HuH-7.5 (cell line): ENCODE measurements around the gene ANXA11.
"Not testable (repeated sequence)": the region's sequence is repeated elsewhere in the genome, so short reads cannot be mapped to it uniquely, and the experiment has no call there.

Experiments
- DNase-seq: peaks from one replicate; pipeline ENCODE4 v3.0.0; 2011; ENCODE audit warnings: low spot score

ANXA11 gene

DNA sequence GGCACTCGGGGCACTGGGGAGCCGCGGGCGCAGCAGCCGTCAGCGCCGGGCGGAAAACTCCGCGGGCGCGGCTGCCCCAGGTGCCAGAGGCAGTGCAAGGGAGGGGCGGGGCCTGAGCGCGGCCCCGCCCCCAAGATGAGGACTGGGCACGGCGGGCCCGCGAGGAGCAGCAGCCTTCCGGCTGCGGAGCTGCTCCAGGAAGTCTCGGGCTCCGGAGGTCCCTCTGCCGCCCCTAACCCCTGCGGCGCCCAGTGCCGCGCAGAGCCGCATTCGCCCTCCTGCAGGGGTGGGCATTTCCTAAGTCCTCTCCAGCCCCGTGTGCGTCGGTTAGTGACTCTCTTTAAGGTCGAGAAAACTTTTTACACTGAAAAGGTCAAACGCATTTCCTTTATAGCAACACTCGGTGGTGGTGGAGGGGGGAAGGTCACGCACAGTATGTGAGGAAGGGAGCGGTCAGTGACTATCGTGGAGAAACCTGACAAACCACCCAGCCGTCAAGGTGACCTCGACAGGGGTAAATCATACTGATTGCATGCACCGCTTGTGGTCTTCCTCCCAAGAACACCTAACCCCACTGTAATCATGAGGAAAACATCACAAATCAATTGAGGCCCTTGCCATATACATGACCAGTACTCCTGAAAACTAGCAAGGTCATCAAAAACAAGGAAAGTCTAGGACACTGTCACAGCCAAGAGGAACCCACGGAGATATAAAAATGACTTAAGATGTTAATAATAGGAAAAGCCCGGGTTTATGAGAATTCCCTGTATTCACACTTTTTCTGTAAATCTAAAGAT is at the start of gene ANXA11:
TSS of gene ANXA11 (minus strand) at position 61 of the 800 bp plus-strand sequence. CDS start 32,676 bp downstream, outside the sequence.
- DNase-seq = peak; percentile 67

- DNase-seq = not testable (repeated sequence)
These were observed 49.4 kb upstream of the ANXA11 start for GRCh38 chr10:80254726-80255125.

DNA sequence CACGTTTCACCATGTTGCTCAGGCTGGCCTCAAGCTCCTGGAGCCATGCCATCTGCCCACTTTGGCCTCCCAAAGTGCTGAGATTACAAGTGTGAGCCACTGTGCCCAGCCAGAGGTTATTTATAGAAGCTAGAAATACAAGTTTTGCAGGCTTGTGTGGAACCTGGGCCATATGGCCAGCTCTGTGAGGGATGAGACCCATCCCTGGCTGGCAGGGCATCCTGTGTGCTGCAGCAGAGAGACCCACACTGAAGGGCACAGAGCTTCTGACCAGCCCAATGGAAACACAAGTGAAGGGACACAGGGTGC is 48.6 kb upstream of the ANXA11 start:
- DNase-seq = not testable (repeated sequence)

GRCh38 chr10:80253266-80253962 is 48.1 kb upstream of the ANXA11 start:
- no peak for DNase-seq

DNA sequence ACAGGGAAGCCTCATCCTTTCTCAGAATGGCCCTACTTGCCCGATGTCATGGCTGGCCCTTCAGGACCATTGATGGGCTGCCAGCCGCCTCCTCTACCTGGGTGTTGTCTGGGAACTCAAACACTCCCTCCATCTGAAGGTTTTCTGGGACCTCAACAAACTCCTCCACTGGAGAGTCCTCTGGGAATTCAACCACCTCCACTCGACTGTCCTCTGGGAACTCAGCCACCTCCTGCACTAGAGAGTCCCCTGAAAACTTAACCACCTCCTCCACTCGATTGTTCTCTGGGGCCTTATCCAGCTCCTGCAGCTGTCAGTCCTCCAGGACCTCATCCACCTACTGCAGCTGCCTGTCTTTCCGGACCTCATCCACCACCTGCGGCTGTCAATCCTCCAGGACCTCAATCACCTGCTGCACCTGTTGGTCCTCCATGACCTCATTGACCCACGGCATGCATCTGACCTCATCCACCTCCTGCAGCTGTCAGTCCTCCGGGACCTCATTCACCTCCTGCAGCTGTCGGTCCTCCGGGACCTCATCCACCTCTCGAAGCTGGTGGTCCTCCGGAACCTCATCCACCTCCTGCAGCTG is 47.1 kb upstream of the ANXA11 start:
- no peak for DNase-seq

- not testable (repeated sequence) for DNase-seq
These were observed 46.5 kb upstream of the ANXA11 start for GRCh38 chr10:80251703-80252280.

- DNase-seq = not testable (repeated sequence)
These were observed 45.1 kb upstream of the ANXA11 start for GRCh38 chr10:80250399-80250798.

DNA sequence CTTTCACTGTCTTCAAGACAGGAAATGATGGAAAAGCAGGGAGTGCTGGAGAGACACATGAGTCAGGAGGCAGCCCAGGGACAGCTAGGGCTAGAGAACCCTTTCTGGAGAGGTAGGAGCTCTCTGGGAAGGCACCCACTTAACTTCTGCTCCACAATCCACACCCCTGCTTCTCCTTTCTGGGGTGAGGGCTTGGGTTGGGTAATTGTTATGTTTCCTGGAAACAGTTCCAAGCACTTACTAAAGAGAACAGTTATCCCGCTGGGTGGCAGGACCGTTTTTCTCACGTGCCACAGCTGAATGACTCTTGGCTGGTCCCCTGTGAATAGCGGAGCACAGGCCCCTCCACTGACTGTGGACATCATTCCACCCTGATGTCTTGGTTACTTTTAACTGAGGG is 44.6 kb upstream of the ANXA11 start:
- not testable (repeated sequence) for DNase-seq

DNA sequence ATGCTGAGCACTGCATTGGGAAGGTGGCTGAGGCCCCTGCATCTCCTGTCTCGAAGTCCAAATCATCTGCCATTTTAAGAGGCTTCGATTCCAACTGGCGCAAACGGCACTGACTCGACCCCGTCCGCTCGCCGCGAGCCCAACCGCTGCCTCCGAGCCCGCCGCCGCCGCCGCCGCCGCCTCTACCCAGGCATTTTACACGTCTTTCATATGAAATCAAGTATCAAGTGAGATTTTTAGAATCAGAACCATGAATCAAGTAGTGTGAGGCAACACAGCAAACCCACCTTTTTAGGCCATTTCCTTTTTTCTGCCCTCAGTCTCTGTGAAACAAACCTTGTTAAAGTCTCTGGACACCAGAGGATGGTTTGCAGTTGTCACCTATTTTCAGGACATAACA is 42.3 kb upstream of the ANXA11 start:
- not testable (repeated sequence) for DNase-seq

DNA sequence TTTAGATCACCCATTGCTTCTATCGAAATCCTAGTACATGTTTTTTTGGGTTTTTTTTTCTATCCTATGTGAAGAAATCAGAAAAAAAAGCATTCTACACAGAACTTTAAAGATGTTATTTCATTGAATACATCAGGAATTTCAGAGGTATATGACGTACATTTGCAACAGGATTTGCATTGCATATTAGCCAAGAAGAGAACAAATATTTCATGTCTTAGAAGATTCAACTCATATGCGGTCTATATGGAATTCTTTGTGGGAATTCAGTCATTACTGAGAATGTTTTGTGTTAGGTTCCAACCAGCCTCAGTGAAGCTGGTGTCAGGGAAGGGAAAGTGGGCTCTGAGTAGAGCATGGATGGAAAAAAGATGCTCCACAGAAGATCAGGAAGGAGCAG is 39.0 kb upstream of the ANXA11 start:
- not testable (repeated sequence) for DNase-seq

DNA sequence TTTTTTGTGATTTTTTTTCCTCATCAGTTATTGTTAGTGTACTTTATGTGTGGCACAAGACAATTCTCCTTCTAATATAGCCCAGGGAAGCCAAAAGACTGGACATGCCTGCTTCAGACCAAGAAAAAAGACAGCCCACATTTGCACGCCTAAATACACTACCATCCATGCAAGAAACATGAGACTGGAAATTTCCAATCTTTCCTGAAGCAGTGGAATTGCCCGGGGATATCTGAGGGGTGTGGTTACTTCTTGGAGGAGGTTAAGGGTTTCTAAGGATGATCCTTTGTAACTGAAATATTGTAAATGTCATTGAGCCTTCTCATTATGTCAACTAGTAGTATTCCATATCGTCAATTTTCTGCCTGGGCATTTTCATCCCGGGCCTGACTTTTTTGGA is 37.0 kb upstream of the ANXA11 start:
- not testable (repeated sequence) for DNase-seq

DNA sequence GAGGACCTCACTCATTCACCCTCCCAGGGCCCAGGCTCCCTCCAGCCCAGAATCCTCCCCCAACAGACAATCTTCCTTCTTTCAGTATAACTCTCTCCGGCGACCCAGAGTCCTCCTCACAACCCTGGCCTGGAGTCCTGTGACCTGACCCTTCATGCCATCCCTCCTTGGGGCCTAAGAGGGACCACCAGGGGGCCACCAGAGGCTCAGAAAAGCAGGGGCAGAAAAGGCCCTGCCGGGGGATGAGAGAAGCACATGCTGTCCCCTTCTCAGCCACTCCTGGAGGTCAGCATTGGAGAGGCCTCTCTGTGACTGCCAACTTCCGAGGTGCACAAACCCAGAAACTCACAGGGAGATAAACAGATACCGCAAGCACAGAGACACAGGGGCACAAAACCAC is 31.1 kb upstream of the ANXA11 start:
- not testable (repeated sequence) for DNase-seq

DNA sequence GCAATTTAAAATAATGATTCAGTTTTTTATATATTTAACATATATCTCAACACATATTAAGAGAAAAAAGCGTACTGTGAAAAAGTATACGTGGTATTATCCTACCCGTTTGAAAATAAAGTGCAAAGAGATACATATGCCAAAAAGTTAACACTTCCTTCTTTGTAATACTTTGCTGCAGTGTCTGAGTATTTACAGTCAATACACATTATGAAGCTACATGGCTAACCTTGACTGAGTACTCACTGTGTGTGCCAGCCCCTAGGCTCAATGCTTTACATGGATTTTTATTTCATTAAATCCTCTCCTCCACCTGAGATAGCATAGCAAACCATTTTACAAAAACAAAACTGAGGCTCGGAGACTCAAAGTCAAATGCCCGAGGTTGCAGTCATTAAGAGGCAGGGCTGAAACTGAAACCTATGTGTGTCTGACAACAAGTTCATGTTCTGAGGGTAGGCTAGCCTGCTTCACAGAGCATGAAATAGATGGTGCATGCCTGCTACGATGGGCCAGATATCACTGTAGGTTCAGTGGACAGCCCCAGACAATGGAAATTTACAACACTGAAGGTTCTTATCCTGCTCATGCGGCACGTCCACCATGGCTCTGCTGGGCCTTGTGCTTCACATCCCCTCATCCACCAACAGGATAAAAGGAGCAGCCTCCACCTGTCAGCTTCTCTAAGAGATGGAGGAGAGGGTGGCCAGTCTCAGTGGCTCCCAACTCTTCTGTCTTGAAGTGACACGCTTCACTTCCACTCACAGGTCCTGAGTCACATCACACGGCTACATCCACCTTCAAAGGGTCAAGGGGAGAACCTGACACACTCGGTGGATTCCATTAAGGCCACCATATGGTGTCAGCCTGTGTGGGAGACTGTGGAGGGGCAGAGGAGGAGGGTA is 29.2 kb upstream of the ANXA11 start:
- DNase-seq = not testable (repeated sequence)

- not testable (repeated sequence) for DNase-seq
These were observed 28.5 kb upstream of the ANXA11 start for GRCh38 chr10:80233871-80234270.

- not testable (repeated sequence) for DNase-seq
These were observed 21.4 kb upstream of the ANXA11 start for GRCh38 chr10:80226723-80227122.

- DNase-seq = not testable (repeated sequence)
These were observed 17.7 kb upstream of the ANXA11 start for GRCh38 chr10:80223031-80223419.

DNA sequence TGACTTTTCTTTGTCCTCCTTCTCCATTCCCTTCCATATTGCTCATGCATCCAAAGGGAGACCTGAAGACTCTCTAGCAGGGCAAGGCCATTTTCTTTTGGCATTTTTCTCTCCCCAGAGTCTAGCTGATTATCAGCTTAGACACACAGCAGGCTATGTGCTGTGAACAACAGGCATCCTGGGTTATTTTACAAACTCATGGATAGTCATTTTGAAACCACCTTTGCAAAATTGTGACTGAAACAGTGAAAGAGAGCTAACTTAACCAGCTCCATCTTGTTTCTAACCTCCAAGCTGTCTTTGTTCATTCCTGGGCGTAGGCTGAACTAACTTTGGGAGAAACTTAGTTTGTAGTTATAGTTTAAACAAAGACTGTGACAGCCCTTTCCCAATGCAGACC is 13.5 kb upstream of the ANXA11 start:
- not testable (repeated sequence) for DNase-seq

DNA sequence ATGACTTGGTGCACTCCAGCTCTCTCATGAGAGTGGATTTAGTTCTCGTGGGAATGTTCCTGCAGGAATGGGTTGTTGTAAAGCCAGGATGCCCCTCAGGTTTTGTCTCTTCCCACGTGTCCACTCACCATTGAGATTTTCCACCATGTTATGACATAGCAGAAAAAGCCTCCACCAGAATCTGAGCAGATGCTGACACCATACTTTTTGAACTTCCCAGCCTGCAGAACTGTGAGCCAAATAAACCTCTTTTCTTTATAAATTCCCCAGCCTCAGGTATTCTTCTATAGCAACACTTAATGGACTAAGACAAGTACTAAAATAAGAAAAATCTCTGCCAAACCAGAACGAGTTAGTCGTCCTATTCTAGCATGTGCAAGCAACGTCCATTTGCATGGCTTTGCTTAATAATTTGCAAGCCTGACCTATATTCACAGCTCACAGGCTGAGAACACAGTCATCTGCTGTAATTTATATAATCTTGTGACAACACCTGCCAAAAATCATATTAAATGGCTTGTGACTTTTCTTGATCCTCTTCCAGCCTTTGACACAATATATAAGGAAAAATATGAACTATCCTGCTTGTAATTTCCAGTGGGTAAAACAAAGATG is 9.1 kb upstream of the ANXA11 start:
- not testable (repeated sequence) for DNase-seq

DNA sequence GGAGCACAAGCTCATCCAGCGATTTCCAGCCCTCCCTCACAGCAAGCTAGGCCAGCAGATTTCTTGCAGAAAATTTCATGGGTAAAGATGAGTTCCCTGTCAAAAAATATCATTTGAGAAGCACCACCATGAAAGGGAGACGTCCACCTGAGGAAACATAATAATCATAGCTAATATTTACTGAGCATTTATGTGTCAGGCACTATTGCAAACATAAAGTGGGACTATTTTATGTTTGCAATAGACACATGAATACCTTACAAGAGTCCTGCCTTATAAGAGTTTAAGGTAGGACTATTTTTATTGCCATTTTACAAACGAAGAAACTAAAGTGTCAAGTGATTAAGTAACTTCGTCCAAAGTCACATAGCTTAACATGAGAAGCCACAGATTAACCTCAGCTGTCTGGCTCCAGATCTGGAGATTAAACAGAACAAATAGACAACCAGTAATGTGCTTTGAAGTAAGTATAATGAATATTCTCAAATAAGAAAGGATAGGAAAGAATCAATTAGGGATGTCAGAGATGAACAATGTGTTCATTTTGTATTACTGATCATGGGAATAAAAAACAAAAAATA is 7.3 kb upstream of the ANXA11 start:
- DNase-seq = not testable (repeated sequence)

GRCh38 chr10:80211786-80212185 is 6.4 kb upstream of the ANXA11 start:
- DNase-seq = no peak

GRCh38 chr10:80210259-80210658 is 4.9 kb upstream of the ANXA11 start:
- no peak for DNase-seq
